G401.6 (cell line): ENCODE measurements around the gene HRC.
"Not testable (repeated sequence)": the region's sequence is repeated elsewhere in the genome, so short reads cannot be mapped to it uniquely, and the experiment has no call there.

Experiments used
- FAIRE-seq: peaks from 2 replicates; lab custom pipeline; 2012; peaks lifted over from hg19 to GRCh38; lab: Jason Lieb, UNC

HRC gene

GRCh38 chr19:49157445-49158224 lies 2.4 kb upstream of the HRC start, which contains the start of gene TRPM4:
TRPM4 (plus strand) TSS chr19:49157792; CDS start chr19:49157867, 75 bp downstream.
- no peak for FAIRE-seq

DNA sequence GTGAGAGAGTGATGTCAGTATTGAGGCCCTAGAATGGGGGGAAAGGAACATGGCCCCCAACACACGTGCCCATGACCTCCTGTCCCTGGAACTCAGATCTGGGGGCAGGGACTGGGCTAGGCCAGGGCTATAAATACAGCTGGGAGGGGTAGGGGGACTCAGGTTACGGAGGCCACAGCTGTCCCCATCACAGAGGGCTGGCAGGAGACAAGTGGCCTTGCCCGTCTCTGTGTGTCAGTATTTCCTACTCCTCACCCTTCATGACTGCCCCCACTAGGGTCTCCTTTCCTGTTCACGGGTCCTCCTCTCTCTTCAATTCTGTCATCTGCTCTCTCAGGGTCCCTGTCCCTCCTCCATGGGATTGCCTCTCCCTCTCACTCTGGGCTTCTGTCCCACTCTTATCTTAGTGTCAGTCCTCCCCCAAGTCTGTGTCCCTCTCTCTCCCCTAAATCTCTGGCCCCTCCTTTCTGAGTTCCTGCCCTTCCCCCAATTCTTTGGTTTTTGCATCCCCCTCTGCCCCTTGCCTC lies 687 bp upstream of the HRC start:
- no peak for FAIRE-seq

DNA sequence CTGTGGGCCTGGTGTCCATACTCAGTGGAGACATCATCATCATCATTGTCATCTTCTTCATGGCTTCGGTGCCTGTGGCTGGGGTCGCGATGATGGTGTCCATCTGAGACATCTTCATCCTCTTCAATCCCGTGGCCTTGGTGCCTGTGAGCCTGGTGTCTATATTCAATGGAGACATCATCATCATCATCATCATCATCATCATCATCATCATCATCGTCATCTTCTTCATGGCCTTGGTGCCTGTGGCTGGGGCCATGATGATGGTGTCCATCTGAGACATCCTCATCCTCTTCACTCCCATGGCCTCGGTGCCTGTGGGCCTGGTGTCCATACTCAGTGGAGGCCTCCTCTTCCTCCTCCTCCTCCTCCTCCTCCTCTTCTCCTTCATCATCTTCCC lies 917 bp downstream of the HRC start:
- FAIRE-seq: no peak

GRCh38 chr19:49153167-49153809 lies 1.9 kb downstream of the HRC start:
- FAIRE-seq: no peak

- no peak for FAIRE-seq
Observed at GRCh38 chr19:49152119-49152550, 3.1 kb downstream of the HRC start.

- FAIRE-seq: peak; percentile 99
Observed at GRCh38 chr19:49151267-49152118, 3.7 kb downstream of the HRC start.

- no peak for FAIRE-seq
Observed at GRCh38 chr19:49150944-49151243, 4.3 kb downstream of the HRC start.

- FAIRE-seq: peak; percentile 89
Observed at GRCh38 chr19:49150106-49150943, 4.9 kb downstream of the HRC start.

GRCh38 chr19:49149652-49150105 lies 5.5 kb downstream of the HRC start:
- FAIRE-seq: no peak

GRCh38 chr19:49148784-49149651 lies 6.2 kb downstream of the HRC start:
- FAIRE-seq: peak; percentile 97

DNA sequence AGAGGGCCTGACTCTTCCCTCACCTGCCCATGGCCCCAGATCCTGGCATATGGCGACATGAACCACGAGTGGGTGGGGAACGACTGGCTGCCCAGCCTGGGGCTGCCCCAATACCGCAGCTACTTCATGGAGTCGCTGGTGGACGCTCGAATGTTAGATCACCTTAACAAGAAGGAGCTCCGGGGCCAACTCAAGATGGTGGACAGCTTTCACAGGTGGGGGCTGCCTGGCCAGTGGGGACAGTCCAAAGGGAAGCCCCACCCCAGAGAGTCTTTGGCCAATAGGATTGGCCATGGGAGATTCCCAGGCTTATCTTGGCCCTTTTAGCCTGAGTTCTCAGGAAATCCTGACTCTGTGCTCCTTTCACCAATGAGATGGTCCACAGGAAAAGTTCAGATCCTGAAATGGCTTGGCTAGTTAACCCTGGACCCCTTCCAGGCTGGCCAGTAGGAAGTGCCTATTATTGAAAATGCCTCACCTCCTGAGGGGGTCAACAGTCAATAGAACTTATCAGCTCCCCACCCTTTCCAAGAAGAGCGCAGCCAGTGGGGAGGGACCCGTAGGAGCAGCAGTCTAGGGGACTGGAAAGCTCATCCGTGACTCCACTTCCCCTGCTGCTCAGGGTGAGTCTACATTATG lies 7.0 kb downstream of the HRC start:
- FAIRE-seq: no peak

DNA sequence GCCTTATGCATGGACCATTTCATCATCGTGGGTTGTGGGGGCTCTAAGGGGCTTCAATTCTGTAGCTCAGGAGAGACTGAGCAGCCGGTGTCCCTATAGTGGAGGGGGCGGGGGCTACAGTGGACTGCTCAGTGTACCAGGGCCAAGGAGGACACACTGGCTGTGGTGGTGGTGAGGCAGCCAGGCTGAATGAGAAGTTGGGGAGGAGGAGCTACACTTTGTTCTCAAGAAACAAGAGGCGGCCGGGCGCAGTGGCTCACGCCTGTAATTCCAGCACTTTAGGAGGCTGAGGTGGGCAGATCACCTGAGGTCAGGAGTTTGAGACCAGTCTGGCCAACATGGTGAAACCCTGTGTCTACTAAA lies 8.8 kb downstream of the HRC start:
- not testable (repeated sequence) for FAIRE-seq

GRCh38 chr19:49145573-49146407 lies 9.4 kb downstream of the HRC start:
- no peak for FAIRE-seq

- peak; percentile 93 for FAIRE-seq
Observed at GRCh38 chr19:49142866-49143335, 12.3 kb downstream of the HRC start.

DNA sequence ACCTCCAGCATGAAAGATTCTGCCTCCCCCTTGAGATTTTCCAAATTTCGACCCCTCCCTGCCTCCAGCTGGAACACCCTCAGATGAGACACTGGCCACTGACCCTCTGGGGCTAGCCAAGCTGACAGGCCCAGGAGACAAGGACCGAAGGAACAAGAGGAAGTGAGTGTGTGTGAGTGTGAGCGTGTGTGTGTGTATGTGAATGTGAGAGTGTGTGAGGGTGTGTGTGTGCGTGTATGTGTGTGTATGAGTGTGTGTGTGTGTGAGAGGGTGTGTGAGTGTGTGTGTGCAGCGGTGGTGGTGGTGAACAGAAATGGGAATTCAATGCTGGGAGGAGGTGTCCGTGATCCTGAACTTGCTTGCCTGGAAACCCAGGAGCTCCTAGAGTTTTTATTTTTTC lies 13.8 kb downstream of the HRC start:
- no peak for FAIRE-seq

- no peak for FAIRE-seq
Observed at GRCh38 chr19:49140951-49141350, 14.2 kb downstream of the HRC start.

DNA sequence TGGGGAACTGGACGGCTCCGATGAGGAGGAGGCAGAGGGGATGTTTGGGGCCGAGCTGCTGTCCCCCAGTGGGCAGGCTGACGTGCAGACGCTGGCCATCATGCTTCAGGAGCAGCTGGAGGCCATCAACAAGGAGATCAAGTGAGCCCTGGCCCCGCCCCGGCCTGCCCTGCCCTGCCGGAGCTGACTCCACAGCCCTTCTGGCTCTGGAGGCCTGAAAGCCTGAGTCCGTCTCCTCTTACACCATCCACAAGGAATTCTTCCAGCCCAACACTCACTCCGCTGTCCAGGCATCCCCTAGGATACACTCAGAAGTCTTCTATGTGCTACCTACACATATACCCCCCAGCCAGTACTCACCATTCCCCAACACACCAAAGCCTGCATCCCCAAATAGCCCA lies 18.4 kb downstream of the HRC start:
- no peak for FAIRE-seq

GRCh38 chr19:49135686-49136085 lies 19.5 kb downstream of the HRC start:
- no peak for FAIRE-seq
